Myocyte (in vitro differentiated cells): ENCODE results near the gene GARRE1. TPM values are rescaled to one million over a fixed set of nuclear protein-coding genes. Genes with fewer than 3 reads are reported as not detected.
"Not testable (repeated sequence)": the region's sequence is repeated elsewhere in the genome, so short reads cannot be mapped to it uniquely, and the experiment has no call there.

Experiments used
- DNase-seq: peaks from one replicate; pipeline ENCODE4 v3.0.0-alpha.2; 2012; ENCODE audit warnings: low read depth
- total RNA-seq: library from RNA; depleted of rRNA; stranded (reverse); fragments of >200 nt; gene quantifications from 2 replicates; pipeline ENCODE4 v1.2.3, GENCODE V29; 2014

Gene GARRE1
- total RNA-seq, 1 donor from 2014 or later = 8.4 TPM

DNA sequence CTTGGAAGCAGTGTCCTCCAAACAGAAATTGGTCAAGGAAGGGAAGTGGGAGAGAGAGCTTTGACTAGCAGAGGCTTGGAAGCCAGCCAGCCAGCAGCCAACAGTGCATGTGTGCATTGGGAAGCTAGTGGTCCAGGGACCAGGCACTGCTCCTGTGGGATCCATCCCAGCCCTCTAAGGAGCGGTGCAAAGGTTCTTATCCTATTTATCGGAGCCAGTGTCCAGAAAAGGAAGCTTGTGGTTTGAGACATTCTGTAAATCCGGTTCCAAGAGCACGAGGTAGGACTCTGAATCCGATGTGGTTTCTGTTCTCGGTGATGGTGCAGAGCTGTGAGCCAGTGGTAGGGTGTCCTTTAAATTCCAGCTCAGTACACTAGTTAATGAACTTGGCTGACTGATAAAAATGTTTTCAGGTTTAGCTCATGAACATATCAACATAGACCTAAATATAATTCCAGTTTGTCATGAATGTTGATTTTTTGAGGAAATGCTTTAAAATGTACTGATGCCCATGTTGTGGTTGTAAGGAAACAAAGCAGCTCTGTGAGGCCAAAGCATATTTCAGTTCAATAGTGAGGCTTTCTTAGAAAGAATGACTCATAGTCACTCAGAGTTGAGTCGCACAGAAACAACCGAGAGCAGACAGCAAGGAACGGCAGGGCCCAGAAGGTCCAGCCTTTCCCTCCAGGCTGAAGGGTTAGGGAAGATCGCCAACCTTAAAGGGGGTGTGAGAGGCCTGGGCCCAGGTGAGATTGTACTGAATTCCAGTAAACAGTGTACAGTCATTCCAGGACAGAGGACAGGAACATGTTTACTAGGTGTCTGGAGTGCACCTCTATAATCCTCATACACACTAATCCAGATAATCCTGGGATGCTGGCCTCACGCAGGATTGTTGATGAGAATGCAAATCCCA is 21.5 kb upstream of the GARRE1 start:
- peak; percentile 76 for DNase-seq

GRCh38 chr19:34235425-34235940 is 18.9 kb upstream of the GARRE1 start:
- no peak for DNase-seq

GRCh38 chr19:34236035-34236987 is 18.0 kb upstream of the GARRE1 start:
- DNase-seq = peak; percentile 25

DNA sequence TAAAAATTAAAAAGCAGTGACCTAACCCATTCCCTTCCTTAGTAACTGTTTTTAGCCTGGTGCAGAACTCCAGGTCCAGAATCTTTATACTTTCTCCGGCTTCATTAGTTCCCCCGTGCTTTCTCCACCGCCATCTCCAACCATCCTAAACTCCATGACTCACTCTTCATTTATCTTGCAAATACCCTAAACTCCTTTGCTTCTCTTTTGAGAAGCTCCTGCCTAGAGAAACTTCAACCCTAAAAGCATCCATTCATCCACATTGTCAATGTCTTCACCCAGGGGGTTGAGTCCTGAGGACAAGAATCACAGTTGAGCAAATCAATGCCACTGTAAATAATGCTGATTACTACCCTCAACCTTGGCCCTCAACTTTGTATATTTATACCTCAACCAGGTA is 17.1 kb upstream of the GARRE1 start:
- DNase-seq = no peak

DNA sequence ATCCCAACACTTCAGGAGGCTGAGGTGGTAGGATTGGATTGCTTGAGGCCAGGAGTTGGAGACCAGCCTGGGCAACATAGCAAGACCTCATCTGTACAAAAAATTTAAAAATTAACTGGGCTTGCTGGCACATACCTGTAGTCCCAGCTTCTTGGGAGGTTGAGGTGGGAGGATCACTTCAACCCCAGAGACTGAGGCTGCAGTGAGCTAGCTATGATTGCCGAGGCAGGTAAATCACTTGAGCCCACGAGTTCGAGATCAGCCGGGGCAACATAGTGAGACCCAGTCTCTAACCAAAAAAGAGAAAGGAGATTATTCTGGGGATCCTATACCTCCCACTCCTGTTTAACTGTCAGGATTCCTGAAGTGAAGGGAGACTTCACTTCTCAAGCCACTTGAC is 16.4 kb upstream of the GARRE1 start:
- DNase-seq = no peak

GRCh38 chr19:34241513-34242337 is 12.6 kb upstream of the GARRE1 start:
- peak; percentile 31 for DNase-seq

GRCh38 chr19:34243138-34243875 is 11.0 kb upstream of the GARRE1 start:
- DNase-seq = peak; percentile 93

- DNase-seq = no peak
These were observed 10.3 kb upstream of the GARRE1 start for GRCh38 chr19:34243876-34244578.

DNA sequence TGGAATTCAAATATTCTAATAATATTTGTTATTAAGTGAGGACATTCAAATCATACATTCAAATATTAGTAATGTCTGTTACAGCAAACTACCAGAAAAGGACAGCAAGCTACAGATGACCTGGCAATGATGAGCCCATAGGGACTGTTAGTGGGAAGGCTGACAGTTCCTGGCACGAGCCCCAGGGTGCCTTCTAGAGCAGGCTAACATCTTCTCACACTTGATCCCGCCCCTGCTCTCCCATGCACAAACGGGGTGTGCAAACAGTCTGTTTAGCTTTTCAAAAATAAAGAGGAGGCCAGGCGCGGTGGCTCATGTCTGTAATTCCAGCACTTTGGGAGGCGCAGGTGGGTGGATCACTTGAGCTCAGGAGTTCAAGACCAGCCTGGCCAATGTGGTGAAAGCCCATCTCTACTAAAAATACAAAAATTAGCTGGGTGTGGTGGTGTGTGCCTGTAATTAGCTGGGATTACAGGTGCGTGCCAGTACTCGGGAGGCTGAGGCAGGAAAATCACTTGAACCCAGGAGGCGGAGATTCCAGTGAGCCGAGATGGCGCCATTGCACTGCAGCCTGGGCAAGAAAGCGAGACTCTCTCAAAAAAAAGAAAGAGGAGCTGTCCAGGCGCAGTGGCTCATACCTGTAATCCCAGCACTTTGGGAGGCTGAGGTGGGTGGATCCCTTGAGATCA is 9.6 kb upstream of the GARRE1 start:
- DNase-seq = no peak

GRCh38 chr19:34246340-34246739 is 8.0 kb upstream of the GARRE1 start:
- DNase-seq = no peak

DNA sequence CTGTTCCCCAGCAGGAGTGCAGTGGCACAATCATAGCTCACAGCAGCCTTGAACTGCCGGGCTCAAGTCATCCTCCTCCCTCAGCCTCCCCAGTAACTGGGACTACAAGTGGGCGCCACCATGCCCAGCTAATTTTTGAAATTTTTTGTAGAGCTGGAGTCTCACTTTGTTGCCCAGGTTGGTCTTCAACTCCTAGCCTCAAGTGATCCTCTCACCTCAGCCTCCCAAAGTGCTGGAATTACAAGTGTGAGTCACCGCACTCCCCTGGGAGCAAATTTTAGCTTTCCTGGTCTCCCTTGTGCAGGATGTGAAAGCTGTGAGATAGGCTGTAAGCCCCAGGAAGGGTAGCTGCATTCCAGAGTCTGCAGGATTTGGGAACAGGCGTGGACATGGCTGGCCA is 5.4 kb upstream of the GARRE1 start:
- no peak for DNase-seq

GRCh38 chr19:34253167-34253566 is 1.2 kb upstream of the GARRE1 start:
- DNase-seq = not testable (repeated sequence)

DNA sequence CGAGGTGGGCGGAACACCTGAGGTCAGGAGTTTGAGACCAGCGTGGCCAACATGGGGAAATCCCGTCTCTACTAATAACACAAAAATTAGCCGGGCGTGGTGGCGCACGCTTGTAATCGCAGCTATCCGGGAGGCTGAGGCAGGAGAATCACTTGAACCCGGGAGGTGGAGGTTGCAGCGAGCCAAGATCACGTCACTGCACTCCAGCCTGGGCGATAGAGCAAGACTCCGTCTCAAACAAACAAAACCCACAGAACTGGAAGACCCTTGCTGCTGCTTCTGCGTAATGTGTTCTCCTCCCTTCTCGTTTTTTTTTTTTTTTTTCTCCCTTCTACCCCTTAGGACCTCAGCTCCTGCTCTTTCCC is 691 bp upstream of the GARRE1 start:
- not testable (repeated sequence) for DNase-seq

DNA sequence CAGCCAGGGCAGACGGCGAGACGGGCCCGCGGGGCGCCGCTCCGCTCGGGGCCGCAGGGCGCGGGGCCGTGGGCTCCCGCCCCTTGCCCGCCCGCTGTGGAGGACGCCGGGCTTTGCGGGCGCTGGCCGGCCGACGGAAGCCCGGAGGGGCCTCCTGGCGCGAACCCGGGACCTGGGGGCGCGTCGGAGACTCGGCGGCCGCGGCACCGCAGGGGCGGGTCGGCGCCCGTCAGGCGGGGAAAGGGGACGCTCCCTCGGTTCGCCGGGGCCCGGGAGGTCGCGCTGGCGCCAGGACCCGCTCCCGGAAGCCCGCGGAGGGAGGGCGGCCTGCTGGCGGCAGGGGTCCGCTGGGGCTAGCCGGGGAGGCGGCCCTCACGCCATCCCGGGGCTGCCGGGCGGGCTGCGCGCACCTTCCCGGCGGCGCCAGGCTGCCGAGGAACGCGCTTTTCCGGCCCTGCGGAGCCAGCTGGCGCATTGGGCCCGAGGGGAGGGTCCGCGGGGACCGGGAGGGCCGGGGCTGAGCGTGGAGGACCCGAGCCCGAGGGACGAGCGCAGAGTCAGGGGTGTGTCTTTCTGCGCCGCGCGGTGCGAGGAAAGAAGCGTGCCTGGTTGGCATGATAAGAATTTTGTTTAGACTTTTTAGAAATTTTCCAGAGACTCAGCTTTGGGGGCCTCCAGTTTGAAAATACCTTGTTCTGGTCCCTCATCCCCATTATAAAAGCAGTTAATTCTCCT is 511 bp downstream of the GARRE1 start:
- DNase-seq = peak; percentile 53

- no peak for DNase-seq
These were observed 1.2 kb downstream of the GARRE1 start for GRCh38 chr19:34255546-34255945.

DNA sequence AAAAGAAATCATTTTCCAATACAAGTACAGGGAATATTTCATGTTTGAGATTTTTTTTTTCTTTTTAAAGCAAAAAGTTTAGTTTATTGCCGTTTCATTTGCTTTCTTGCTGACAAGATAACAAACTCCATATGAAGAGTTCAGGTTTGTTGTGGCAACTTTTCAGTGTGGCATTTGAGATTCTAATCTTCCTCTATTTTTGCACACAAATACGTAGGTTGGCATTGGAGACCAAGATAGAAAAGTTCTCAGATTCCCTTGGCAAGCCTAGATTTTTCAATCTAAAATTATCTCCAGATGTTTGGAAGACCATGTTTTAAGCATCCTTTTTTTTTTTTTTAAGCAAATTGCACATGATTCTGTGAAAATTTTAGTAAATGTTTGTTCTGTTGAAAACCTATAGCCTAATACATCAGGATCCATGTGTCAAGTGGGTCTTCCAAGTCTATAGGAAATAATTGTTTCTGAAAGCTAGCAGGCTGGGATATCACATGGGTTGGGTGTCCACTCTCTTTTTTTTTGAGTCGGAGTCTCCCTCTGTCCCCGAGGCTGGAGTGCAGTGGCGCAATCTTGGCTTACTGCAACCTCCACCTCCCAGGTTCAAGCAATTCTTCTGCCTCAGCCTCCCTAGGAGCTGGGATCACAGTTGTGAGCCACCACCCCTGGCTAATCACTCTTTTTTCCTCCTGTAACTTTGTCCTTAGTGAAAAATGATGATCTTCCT is 2.6 kb downstream of the GARRE1 start:
- DNase-seq = no peak

DNA sequence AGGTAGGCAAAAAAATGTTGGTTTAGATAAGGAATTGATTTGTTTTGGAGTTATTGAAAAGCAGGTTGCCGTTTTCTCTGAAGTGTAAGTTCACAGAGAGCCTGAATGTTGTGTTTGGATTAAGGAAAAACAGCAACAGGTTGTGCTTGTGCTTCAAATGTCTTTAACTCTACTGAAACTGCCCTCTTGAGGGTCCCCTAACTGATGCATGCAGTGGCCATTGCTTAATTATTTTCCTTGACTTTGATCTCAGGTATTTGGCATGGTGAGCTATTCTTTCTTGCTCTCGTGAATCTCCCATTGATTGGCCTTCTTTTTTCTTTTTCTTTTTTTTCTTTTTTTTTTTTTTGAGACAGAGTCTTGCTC is 3.2 kb downstream of the GARRE1 start:
- DNase-seq = no peak
